HEK293 (cell line): Measurements from ENCODE around the gene EID3.

Source experiments
- CTCF ChIA-PET: fragments of 350-600 bp; formaldehyde crosslinking; extraction: SDS; loops from one replicate; lab custom pipeline; 2021; ENCODE audit warnings: antibody characterized with exemption; lab: Yijun Ruan, JAX
- POLR2A ChIA-PET: fragments of 300-600 bp; formaldehyde crosslinking; extraction: SDS; loops from one replicate; lab custom pipeline; 2020; ENCODE audit warnings: antibody characterized with exemption, inconsistent platforms; lab: Yijun Ruan, JAX
- H3K27ac ChIP-seq: fragments of 200-500 bp; sonication (Bioruptor generic); 2 replicates; pipeline ENCODE4 v1.5.1; 2014; ENCODE audit warnings: low read depth, low read length, control low read depth, inconsistent platforms; ENCODE audit errors: extremely low read depth
- H3K36me3 ChIP-seq, 2 experiments: fragments of 200-500 bp in 1 of 2; sonication (Bioruptor generic) in 1 of 2; 1 replicate in 1 of 2; 2 replicates in 1 of 2; pipeline ENCODE4 v1.5.1; 2014 to 2017; ENCODE audit warnings: inconsistent platforms in 2 of 2, low read length in 2 of 2; ENCODE audit not compliant: control insufficient read depth in 2 of 2, insufficient read depth in 1 of 2
- H3K4me1 ChIP-seq: fragments of 200-500 bp; sonication (Bioruptor generic); 2 replicates; pipeline ENCODE4 v1.5.1; 2014; ENCODE audit warnings: mild to moderate bottlenecking, low read length, inconsistent platforms; ENCODE audit not compliant: control insufficient read depth, insufficient read depth
- H3K4me3 ChIP-seq: 2 replicates; pipeline ENCODE4 v1.5.1; 2011; ENCODE audit warnings: low read depth, mild to moderate bottlenecking, control low read depth, low read length, moderate library complexity
- H3K9me3 ChIP-seq: fragments of 200-500 bp; sonication (Bioruptor generic); 2 replicates; pipeline ENCODE4 v1.5.1; 2014; ENCODE audit warnings: low read depth, low read length, inconsistent platforms; ENCODE audit not compliant: control insufficient read depth, insufficient read depth
- GLI4 ChIP-seq: fragments of 450-650 bp; formaldehyde crosslinking; IDR thresholded peaks from 2 replicates; pipeline ENCODE4 v1.5.1; 2016; ENCODE audit warnings: missing biosample characterization, missing genetic modification characterization
- GLIS1 ChIP-seq: fragments of 450-650 bp; formaldehyde crosslinking; IDR thresholded peaks from 2 replicates; pipeline ENCODE4 v1.5.1; 2016; ENCODE audit warnings: missing biosample characterization, missing genetic modification characterization
- HIC1 ChIP-seq: fragments of 450-650 bp; formaldehyde crosslinking; IDR thresholded peaks from 2 replicates; pipeline ENCODE4 v1.5.1; 2016; ENCODE audit warnings: missing biosample characterization, missing genetic modification characterization
- KLF16 ChIP-seq: fragments of 450-650 bp; formaldehyde crosslinking; IDR thresholded peaks from 2 replicates; pipeline ENCODE4 v1.5.1; 2017; ENCODE audit warnings: missing biosample characterization, missing genetic modification characterization
- PRDM10 ChIP-seq: fragments of 450-650 bp; formaldehyde crosslinking; IDR thresholded peaks from 2 replicates; pipeline ENCODE4 v1.5.1; 2016; ENCODE audit warnings: missing biosample characterization, missing genetic modification characterization
- TCF7L2 ChIP-seq: IDR thresholded peaks from 2 replicates; pipeline ENCODE4 v1.6.1; 2011; ENCODE audit warnings: low read depth, mild to moderate bottlenecking, inconsistent platforms, low read length, moderate library complexity, borderline replicate concordance
- WT1 ChIP-seq: fragments of 450-650 bp; formaldehyde crosslinking; IDR thresholded peaks from 2 replicates; pipeline ENCODE4 v1.5.1; 2016; ENCODE audit warnings: missing biosample characterization, missing genetic modification characterization
- ZBTB11 ChIP-seq: fragments of 450-650 bp; formaldehyde crosslinking; conservative IDR thresholded peaks from 2 replicates; pipeline ENCODE4 v1.5.1; 2016; ENCODE audit warnings: low read depth, missing biosample characterization, missing genetic modification characterization
- ZBTB7A ChIP-seq: fragments of 450-650 bp; formaldehyde crosslinking; IDR thresholded peaks from 2 replicates; pipeline ENCODE4 v1.5.1; 2016; ENCODE audit warnings: low read depth, missing biosample characterization, missing genetic modification characterization
- ZFHX2 ChIP-seq: fragments of 450-650 bp; formaldehyde crosslinking; conservative IDR thresholded peaks from 2 replicates; pipeline ENCODE4 v1.5.1; 2016; ENCODE audit warnings: missing biosample characterization, missing genetic modification characterization
- ZNF211 ChIP-seq: fragments of 450-650 bp; formaldehyde crosslinking; IDR thresholded peaks from 2 replicates; pipeline ENCODE4 v1.5.1; 2016; ENCODE audit warnings: low read depth, missing biosample characterization, missing genetic modification characterization
- ZNF221 ChIP-seq: fragments of 450-650 bp; formaldehyde crosslinking; IDR thresholded peaks from 2 replicates; pipeline ENCODE4 v1.5.1; 2017; ENCODE audit warnings: missing biosample characterization, missing genetic modification characterization, borderline replicate concordance
- ZNF23 ChIP-seq: fragments of 450-650 bp; formaldehyde crosslinking; IDR thresholded peaks from 2 replicates; pipeline ENCODE4 v1.5.1; 2016; ENCODE audit warnings: missing biosample characterization, missing genetic modification characterization, borderline replicate concordance
- ZNF26 ChIP-seq: fragments of 450-650 bp; formaldehyde crosslinking; IDR thresholded peaks from 2 replicates; pipeline ENCODE4 v1.5.1; 2016; ENCODE audit warnings: missing biosample characterization, missing genetic modification characterization
- ZNF335 ChIP-seq: fragments of 450-650 bp; formaldehyde crosslinking; conservative IDR thresholded peaks from 2 replicates; pipeline ENCODE4 v1.5.1; 2016; ENCODE audit warnings: missing biosample characterization, missing genetic modification characterization
- ZNF354C ChIP-seq: fragments of 450-650 bp; formaldehyde crosslinking; IDR thresholded peaks from 2 replicates; pipeline ENCODE4 v1.5.1; 2016; ENCODE audit warnings: missing biosample characterization, missing genetic modification characterization, low read depth, borderline replicate concordance
- ZNF513 ChIP-seq: fragments of 450-650 bp; IDR thresholded peaks from 2 replicates; pipeline ENCODE4 v1.5.1; 2018; ENCODE audit warnings: missing biosample characterization, missing genetic modification characterization
- ZNF830 ChIP-seq: fragments of 450-650 bp; IDR thresholded peaks from 2 replicates; pipeline ENCODE4 v1.5.0; 2018; ENCODE audit warnings: missing biosample characterization, missing genetic modification characterization, low read depth, mild to moderate bottlenecking, moderate library complexity

The EID3 gene

GRCh38 chr12:104337030-104337558 is 33.6 kb downstream of the EID3 start:
- no peaks in the 10 kb centered on the region for H3K4me1 ChIP-seq
- no peaks in the 10 kb centered on the region for H3K9me3 ChIP-seq
- no peak for TF ChIP-seq GLI4 (tag by site-specific recombination)
- no peak for TF ChIP-seq ZNF335
- TF ChIP-seq ZNF354C (tag by site-specific recombination), result no peak
- TF ChIP-seq KLF16 (tag by site-specific recombination), result no peak
- no peak for TF ChIP-seq ZFHX2 (tag by site-specific recombination)
- no peak for TF ChIP-seq ZNF26 (tag by site-specific recombination)
- H3K4me3 ChIP-seq, result no peak overlapping the region
- CTCF ChIA-PET, result no interaction called here
- H3K36me3 ChIP-seq, result peaks cover 40 to 75% of the 10 kb centered on the region in 2 experiments
- POLR2A ChIA-PET, result no interaction called here
- H3K27ac ChIP-seq, result no peak overlapping the region

GRCh38 chr12:104339663-104340062 is 36.1 kb downstream of the EID3 start:
- no peak overlapping the region for H3K4me3 ChIP-seq
- POLR2A ChIA-PET, result no interaction called here
- TF ChIP-seq ZNF211 (tag by site-specific recombination), result no peak
- TF ChIP-seq, all 188 proteins: peak for 0
- Histone ChIP-seq H3K4me1 (no peaks in the 10 kb centered on the region), H3K36me3 (peaks cover 28 to 72% of the 10 kb centered on the region in 2 experiments), H3K27ac (no peak overlapping the region), H3K9me3 (no peaks in the 10 kb centered on the region)
- CTCF ChIA-PET, result interaction anchor here (0.7 to 1.4 kb wide), 3 partner anchors 10 to 47 kb away, joined by 3 read pairs; no protein-coding TSS in a partner anchor

GRCh38 chr12:104340177-104340576 is 36.6 kb downstream of the EID3 start:
- no peak overlapping the region for H3K27ac ChIP-seq
- H3K4me1 ChIP-seq, result no peaks in the 10 kb centered on the region
- no peaks in the 10 kb centered on the region for H3K9me3 ChIP-seq
- POLR2A ChIA-PET, result no interaction called here
- H3K36me3 ChIP-seq, result peaks cover 28 to 68% of the 10 kb centered on the region in 2 experiments
- CTCF ChIA-PET, result interaction anchor here (1.1 kb wide), 1 partner anchor 48 kb away, joined by 3 read pairs; no protein-coding TSS in a partner anchor
- no peak overlapping the region for H3K4me3 ChIP-seq
- TF ChIP-seq TCF7L2 (no peak), WT1 (no peak), ZNF23 (tag by site-specific recombination) (no peak), ZNF221 (tag by site-specific recombination) (no peak), ZBTB7A (tag by site-specific recombination) (no peak), GLIS1 (tag by site-specific recombination) (no peak), HIC1 (tag by site-specific recombination) (no peak), ZNF830 (no peak), PRDM10 (tag by site-specific recombination) (no peak), ZBTB11 (tag by site-specific recombination) (no peak), ZNF513 (tag by site-specific recombination) (no peak)
